ENCODE results near the gene PODXL.
A peak's percentile ranks its signal among the peaks of the same experiment; 100 is the strongest.

Gene PODXL

DNA sequence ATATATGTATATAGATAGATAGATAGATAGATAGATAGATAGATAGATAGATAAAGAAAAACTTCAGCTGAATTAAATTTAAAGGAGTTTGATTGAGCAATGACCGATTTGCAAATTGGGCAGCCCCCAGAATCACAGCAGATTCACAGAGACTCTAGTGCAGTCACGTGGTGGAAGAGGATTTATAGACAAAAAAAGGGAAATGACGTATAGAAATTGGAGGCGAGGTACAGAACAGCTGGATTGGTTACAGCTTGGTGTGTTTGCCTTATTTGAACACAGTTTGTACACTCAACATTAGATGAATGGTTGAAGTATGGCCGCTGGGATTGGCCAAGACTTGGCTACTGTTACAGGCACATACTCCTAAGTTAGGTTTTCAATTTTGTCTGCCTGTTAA, 8.2 kb upstream of the PODXL start:
- DNase-seq (ENCODE audit: low read depth in 3 of 3), result no peak

DNA sequence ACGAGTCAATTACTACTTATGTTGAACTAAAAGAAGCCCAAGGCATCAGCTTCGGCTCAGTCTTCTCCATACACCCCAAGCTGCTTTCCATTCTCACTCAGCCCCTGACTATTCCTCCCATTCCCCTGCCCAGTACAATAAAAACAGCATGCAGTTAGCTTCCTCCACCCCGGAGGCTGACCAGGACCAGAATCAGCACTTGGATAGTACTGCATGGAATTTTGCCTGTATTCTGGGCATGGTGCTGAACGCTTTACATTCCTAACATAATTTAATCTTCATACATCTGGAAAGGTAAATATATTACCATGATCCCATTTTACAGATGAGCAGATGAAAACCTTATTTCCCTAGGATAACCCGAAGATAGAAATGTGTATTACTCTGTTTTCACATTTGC, 7.5 kb upstream of the PODXL start:
- no peak for DNase-seq (ENCODE audit: low read depth in 3 of 3)

DNA sequence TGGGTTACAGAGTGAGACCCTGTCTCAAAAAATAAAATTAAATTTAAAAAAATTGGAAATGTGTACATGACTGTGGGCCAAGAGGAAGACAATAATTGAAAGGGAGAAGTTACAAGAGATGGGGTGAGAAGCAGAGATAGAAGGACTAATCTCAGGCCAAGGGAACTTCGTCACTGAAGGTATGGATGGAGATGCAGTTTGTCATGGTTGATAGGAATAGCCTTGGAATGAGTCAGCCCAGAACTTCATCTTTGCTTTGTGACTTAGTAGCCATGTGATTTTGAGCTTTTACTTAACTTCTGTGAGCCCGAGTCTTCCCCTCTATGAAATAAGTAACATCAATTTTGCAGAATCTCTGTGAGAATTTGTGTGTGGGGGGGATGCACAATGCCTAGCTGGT, 6.5 kb upstream of the PODXL start:
- DNase-seq (ENCODE audit: low read depth in 3 of 3), result no peak

- no peak for DNase-seq (ENCODE audit: low read depth in 3 of 3)
Observed at GRCh38 chr7:131560061-131560460, 3.6 kb upstream of the PODXL start.

DNA sequence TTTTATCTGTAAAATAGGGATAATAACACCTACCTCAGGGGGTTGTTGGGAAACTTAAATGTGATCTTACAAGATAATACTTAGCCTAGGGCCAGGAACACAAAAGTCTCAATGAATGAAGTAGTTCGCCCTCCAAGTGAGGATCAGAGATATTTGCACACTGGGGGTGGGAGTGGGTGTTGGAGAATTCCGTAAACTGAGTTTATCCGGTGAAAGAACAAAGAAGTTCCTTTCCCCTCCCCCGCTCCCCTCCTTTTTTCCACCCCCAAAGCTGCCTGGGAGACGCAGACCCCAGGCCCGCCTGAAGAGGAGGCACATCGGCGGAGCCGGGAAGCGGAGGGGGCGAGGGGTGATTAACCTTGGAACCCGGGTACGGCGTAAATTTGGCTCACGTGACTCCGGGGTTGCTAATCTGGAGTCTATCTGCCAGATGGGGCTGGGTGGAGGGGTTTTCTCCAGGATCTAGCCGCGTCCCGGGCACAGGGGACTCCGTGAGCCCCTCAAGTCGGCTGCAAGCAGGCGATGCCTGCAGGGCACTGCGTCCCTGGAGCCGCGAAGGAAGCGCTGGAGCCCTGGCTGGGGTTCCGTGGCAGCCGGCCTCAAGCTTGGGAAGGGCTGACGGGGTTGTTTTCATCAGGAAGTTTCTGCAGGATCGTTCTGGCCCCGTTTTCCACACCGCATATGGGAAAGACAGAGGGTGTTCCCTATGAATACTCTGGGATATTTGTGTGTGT, 1.4 kb upstream of the PODXL start:
- DNase-seq (ENCODE audit: low read depth in 3 of 3), result no peak

- no peak for DNase-seq (ENCODE audit: low read depth in 3 of 3)
Observed at GRCh38 chr7:131556909-131557651, 652 bp upstream of the PODXL start.

- no peak for DNase-seq (ENCODE audit: low read depth in 3 of 3)
Observed at GRCh38 chr7:131555552-131556052, 826 bp downstream of the PODXL start.

- no peak for DNase-seq (ENCODE audit: low read depth in 3 of 3)
Observed at GRCh38 chr7:131554880-131555516, 1.4 kb downstream of the PODXL start.

- no peak for DNase-seq (ENCODE audit: low read depth in 3 of 3)
Observed at GRCh38 chr7:131553931-131554330, 2.5 kb downstream of the PODXL start.

GRCh38 chr7:131552053-131552452, 4.4 kb downstream of the PODXL start:
- no peak for DNase-seq (ENCODE audit: low read depth in 3 of 3)

- no peak for DNase-seq (ENCODE audit: low read depth in 3 of 3)
Observed at GRCh38 chr7:131550846-131551245, 5.6 kb downstream of the PODXL start.

DNA sequence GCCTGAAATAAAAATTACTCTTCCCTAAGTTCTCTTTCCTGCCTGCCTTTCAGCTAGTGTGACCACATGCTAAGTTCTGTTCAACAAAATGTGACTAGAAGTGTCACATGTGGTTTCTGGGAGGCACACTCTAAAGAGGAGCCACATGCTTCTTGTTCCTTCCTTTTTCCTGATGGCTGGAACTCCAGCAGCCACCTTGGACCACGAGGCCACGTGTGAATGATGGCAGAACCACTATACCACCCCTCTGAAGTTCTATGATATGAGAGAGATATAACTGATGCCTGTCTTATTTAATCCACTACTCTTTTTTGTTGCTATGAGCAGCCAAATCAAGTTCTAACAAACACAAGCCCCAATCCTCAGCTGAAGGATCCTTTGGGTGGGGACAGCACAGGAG, 8.1 kb downstream of the PODXL start:
- no peak for DNase-seq (ENCODE audit: low read depth in 3 of 3)

DNA sequence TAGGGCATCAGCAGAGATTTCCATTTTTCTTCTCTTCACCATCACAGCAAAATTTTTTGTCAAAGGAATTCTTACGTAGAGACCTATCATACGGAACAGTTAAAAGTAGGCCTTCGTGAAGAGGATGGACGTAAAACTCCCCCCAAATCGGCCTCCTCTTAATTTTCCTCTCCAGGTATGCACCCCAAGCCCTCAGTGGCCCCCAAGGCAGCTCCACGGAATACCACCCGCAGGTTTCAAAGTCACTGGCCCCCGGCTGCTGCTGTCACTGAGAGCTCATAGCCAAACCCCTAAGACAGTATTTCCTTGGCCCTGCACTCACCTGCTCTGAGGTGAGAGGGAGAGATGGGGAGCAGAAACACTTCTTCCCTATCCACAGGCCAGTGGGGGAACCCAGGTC, 8.8 kb downstream of the PODXL start:
- no peak for DNase-seq (ENCODE audit: low read depth in 3 of 3)

DNA sequence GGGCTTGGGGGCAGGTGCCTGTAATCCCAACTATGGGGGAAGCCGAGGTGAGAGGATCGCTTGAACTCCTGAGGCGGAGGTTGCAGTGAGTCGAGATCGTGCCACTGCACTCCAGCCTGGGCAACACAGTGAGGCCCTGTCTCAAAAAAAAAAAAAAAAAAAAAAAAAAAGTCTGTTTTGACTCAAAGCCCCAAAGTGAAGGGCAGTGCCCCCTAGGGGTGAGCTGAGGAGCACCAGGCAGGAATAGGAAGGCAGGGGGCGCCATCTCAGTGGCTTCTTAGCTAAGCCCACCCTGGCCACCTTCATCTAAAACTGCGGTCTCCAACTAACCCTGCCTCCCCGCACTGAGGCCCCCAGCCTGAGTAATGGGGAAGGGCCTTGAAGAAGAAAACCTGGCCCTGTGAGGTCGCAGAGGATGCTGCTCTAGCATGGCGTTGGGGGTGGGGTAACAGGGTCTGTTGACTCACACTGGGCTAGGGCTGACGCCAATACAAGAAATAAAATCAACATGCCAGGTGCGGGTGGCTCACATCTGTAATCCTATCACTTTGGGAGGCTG, 9.8 kb downstream of the PODXL start:
- peak in 1 of 3 experiments; percentile 45 for DNase-seq (ENCODE audit: low read depth in 3 of 3)

DNA sequence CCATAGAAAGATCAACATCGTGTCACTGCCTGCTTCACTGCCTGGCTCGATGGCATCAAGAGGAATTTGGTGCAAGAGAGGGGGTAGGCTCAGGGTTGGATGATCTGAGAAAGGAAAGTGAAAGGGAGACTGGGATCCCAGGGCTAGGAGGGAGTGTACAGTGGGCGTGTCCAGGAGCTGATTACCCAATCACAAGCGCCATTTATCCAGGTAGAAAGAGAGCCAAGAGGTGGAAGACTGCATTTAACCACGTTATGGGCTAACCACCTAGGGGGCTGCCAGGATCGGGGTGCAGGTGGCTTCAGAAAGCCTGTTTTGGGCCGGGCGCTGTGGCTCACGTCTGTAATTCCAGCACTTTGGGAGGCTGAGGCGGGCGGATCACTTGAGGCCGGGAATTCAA, 10.3 kb downstream of the PODXL start:
- no peak for DNase-seq (ENCODE audit: low read depth in 3 of 3)

DNA sequence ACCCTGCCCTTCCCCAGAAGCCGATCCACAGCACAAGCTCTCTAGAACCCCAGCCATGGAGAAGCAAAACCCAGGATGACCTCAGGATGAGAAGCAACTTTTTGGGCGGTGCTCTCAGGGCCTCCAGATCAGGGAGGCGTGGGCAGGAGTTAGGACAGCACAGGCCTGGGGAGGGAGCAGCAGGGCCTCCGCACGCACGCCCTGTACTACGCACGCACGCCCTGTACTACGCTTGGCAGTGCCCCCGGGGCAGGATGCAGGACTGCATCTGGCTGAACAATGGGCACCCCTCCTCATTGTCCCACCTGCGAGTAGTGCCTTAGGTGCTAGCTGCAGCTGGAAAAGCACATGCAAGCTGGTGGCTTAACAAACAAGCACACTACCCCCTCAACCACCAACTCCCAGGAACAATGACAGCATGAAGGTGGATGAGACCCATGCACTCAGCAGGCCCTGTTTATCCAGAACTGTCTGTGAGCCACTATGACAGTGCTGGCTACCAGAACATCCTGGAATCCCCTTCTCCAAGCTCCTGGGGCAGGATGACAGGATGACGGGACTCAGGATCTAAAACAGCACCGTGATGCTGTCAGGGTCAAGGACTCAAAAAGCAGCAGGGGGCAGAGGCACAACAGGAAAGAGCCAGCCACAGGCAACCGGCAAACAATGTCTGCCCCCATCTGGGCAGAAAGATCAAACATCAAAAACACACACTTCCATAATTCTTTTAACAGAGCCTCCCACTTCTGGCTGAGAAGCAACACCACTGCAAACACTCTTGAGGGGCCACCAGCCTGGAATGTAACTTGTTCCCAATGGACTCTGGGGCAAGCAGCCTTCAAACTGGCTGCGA, 11.8 kb downstream of the PODXL start:
- DNase-seq (ENCODE audit: low read depth in 3 of 3), result no peak

DNA sequence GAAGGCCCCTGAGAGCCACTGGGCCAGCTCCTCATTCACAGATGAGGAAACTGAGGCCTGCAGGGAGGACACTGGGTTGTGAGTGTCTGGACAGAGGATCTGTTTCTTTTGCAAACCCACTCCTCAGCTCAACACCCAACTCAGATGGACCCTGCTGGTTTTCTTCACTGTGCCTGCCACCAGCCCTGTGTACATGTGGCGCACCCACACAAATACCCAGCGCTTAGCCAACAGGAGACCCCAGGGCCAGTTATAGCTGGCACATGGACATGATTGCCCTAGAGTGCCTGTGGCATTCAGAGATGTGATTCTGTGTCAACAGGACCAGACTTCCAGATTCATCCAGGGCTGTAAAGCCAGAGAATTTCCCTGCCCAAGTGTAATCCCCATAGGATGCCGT, 12.4 kb downstream of the PODXL start:
- no peak for DNase-seq (ENCODE audit: low read depth in 3 of 3)

- DNase-seq (ENCODE audit: low read depth in 3 of 3), result no peak
Observed at GRCh38 chr7:131543298-131543697, 13.1 kb downstream of the PODXL start.

- DNase-seq (ENCODE audit: low read depth in 3 of 3), result no peak
Observed at GRCh38 chr7:131540491-131541162, 15.8 kb downstream of the PODXL start.

DNA sequence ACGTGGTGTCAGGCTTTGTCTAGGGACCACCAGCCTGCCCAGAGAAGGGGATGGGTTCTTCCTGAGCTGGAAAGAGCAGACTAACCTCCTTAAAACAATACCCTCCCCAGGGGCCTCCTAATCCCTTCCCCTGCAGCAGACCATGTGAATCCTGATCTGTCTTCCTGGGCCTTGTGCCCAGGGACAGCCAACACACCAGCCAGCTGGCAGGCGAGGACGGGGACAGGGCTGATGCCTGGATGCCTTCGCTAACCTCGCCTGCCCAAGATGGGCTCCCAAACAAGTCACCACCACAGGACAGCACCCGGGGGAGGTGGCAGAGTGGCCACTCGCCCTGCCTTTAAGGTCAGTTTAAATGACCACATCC, 17.6 kb downstream of the PODXL start:
- DNase-seq (ENCODE audit: low read depth in 3 of 3), result no peak

All from stimulated activated CD4-positive, alpha-beta T cell treated with anti-CD3 and anti-CD28 coated beads, TNF-alpha, amount 100 ng/mL, for 24 hours (primary cell).